GM19324 (cell line): Measurements from ENCODE around the gene SMIM41.
A peak's percentile ranks its signal among the peaks of the same experiment; 100 is the strongest.

Source experiments
- ATAC-seq: cut with Tn5 transposase; IDR thresholded peaks from one replicate; pipeline ENCODE4 v1.9.1; 2021; ENCODE audit warnings: mild to moderate bottlenecking, moderate library complexity; ENCODE audit not compliant: unreplicated experiment, low FRiP score

Gene SMIM41

DNA sequence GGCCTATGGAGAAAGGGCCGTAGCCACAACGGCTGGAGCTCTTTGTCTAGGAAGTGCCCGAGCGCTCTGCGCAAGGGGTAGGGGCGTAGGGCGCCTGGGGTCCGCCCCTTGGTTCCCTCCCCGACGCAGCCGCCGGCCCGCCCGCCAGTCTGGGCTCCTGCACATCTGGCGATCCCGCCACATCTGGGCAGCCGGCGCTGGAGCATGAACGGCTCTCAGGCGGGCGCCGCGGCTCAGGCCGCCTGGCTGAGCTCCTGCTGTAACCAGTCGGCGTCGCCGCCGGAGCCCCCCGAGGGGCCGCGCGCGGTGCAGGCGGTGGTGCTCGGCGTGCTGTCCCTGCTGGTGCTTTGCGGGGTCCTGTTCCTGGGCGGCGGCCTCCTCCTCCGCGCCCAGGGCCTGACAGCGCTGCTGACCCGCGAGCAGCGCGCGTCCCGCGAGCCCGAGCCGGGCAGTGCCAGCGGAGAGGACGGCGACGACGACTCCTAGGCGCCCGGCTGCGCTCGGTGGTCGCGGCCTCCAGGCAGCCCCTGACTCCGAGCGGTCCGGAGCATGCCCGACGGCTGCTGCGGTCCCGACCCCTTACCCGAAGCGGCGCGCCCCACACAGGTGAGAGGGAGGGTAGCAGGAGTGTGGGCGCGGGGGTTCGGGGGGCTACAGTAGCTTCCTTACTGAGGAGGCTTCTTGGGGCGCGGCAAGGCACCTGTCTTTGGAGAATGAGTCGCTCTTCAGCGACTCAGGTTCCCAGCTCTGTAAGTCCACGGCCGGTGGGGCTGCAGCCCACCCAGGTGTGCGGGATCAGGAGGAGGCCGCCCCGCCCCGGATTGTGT is at the start of gene SMIM41:
Gene SMIM41, plus strand, starts transcription at position 129 of the 827 bp plus-strand sequence. Its CDS starts 76 bp downstream, at position 205.
- no peak for ATAC-seq

DNA sequence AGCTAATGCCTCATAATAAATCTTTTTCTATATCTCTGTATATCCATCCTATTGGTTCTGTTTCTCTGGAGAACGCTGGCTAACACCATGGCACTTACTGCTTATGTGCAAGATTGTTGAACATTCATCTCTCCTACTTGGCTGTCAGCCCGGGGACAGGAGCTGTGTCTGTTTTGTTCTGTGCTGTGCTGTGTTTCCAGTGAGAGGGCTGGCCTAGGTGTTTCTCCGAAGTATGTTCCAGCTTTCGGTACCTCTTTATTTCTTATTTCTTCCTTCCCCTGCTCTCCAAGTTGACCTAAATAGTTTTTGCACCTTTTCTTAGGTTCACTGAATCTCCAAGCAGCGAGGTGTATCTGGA is 47.1 kb upstream of the SMIM41 start:
- no peak for ATAC-seq

DNA sequence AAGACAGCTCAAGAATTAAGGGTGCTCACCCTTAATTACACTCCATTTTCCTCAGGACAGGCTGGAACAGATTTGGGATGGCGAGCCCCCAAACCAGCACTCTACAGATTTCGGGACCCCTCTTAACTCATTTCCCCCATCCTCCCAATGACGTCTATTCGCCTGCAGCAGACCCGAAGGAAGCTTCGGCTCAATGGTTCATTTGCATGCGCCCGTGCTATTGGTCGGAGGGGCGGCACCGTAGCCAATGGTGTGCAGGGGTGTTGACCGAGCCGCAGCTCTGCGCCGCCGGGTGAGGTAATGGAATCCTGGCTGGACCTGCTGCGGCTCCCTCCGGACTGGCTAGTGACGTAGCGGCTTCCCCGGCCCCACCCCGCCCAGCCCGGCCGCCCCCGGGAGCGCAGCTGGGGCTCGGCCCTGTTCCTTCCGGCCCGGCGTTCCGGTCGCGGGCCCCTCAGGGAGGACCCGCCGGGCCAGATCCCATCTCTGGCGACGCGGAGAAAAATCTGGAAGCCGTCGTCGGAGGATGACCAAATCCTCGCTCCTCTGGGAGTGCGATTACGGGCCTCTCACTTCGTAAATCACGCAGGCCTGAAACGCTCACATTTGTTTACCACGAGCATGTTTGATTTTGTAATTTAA is 46.6 kb upstream of the SMIM41 start:
- peak; percentile 90 for ATAC-seq

DNA sequence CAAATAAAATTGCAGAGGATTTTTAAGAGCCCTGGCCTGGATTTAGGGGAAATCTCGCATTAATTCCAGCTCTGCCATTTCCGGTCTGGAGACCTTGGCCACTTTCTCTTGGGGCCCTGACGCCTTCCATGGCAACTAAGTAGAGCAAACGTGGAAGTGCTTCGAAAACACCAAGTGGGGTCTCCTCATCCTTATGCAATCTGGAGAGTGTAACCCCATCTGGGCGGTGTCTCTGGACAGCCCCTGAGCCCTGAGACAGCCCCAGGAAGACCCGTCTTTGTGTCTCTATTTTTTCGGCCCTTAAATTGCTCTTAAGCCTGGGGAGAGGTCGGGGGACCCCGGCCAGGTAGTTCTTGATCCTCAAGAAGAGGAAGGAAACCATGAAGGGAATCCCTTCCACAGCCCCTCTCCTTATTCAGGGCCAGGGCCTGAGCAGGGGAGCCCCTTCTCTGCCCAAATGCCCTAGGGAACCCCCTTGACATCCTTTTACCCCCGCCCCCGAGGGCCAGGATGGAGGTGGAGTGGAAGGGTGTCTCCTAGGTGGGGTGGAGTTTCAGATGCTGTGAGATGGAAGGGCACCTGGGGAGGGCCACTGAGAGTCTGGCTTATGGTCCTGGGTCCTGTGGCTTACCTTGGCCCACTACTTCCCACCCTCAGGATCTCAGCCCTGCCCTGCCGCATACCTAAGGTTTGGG is 45.9 kb upstream of the SMIM41 start:
- no peak for ATAC-seq

DNA sequence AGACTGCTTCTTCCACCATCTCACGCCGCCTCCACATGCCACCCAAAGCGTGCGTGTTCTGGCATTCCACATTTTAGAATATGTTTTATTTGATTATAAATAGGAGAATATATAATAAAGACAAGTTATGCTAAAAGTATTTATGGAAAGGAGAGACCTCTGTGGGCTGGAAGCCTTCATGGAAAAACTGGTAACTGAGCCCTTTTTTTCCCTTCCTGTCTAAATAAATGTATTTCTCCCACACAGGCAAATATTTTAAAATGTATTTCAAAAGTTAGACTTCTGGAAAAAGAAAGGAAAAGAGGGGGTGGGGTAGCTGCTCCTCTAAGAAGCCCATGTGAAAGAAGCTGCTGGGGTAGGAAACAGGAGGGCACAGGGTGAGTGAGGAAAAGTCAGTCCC is 44.3 kb upstream of the SMIM41 start:
- ATAC-seq: no peak

DNA sequence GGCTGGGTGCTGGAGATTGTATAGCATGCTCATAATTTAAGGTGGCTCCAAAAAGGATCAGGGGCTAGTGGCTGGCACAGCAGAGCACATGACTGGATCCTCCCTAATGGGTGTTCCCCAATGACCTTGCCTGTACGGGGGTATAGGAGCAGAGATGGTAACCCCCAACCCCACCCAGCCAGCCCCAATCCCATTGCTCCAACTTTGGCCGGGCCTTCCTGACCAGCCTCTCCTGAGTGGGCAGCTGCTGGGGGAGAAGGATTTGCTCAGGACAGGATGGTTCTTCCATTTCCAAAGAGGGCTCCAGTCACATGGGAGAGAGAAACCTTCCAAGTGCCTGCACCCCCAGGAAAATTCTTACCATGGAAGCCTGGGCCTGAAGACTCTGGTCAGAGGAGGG is 43.6 kb upstream of the SMIM41 start:
- no peak for ATAC-seq

DNA sequence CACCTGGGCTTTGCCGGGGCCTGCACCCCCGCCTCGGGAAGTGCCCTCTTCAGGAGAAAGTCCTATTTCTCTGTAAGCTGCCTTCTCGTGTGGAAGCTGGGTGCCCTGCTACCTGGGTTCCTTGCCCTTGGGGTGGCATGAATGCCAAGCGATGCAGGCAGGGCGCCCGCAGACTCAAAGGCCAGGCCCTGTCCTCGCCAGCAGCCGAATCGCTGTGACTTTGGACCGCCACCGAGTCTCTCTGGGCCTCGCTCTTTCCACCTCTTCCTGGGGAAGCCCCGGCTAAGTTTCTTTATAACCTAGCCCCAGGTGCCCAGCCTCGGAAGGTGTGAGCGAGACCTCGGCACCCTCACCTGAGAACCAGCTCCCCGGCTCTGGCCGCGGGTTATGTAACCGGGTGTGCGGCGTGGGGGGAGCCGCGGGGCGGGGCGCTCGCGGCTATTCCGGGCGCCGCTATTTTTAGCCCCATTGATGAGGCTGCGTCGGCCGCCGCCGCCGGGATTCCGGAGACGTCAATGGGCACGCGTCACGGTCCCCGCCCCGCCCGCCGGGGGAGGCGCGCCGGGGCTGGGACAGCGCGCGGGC is 42.8 kb upstream of the SMIM41 start:
- ATAC-seq: peak; percentile 61

DNA sequence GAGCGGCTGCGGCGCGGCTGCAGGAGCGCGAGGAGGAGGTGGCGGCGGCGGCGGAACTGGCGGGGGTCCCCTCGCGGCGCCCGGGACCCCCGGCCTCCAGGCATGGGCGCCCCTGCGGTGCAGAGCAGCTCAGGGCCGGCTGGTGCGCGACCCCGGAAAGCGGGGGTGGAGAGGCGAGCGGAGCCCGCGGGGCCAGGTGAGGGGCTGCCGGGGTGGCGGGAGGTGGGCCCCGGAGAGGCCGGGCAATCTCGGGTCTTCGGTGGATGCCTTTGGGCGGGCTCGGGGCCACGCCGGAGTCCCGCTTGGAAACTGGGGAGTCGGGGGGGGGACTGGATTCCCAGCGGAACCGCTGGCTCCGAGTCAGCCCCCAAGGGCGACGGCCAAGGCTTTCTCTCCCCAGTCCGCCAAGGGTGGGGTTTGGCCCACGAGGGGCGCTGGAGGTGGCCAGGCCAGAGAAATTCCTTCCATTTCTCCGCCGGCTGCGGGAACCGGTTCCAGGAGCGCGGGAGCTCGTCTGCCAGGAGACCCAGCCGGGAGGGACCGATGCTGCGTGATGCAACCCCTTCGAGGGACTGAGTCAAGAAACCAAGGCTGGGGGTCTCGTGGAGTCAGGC is 42.1 kb upstream of the SMIM41 start:
- ATAC-seq: no peak

DNA sequence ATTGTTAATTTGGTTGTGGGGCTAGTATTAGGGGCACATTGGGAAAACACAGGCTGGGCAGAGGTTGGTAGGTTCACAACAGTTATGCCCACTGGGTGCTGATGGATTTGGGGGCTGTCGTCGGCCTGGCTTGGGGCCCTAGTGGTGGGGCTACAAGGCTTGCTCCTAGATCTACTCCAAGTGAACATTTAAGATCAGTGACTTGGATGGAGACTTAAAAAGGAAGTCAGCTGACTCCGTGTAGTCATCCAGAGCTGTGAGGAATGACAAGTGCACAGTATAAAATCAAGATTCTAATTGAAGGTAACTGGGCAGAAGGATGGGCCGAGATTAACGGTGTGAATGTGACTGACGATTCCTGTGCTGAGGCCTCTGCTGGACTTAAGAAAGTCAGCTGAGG is 41.1 kb upstream of the SMIM41 start:
- no peak for ATAC-seq

DNA sequence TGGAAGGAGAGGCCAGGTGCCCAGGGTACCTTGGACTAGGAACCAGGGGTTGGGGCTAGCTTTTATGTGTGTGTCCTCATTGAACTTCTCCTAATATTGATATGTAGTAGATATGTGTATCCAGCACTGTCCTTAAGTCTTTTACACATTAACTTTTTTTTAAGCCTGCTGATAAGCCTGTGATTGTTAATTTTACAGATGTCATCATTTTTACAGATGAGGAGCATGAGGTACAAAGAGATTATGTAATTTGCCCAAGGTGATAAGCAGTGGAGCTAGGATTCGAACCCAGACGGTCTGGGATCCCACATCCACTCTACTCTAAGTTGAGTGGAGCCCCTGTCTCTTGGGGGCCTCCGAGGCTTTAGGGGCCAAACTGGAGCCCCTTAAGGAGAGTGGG is 38.5 kb upstream of the SMIM41 start:
- ATAC-seq: no peak

DNA sequence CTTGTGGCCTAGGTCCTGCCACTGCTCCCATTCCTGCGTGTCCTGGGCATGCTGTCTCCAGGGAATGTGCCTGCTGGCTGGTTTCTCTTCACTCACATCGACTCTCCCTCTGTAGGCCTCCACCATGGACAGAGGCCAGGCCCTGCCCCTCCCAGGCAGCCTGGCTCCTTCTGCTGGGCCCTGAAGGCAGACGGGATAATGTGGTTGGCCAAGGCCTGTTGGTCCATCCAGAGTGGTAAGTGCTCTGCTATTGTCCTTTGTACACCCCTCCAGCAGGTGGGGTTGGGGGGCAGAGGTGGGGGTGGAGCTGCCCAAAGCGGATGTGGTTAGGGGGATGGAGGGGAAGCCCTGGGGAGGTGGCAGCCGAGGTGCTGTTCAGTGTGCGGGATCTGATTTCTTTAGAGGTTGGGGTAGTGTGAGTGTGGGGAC is 37.8 kb upstream of the SMIM41 start:
- no peak for ATAC-seq

DNA sequence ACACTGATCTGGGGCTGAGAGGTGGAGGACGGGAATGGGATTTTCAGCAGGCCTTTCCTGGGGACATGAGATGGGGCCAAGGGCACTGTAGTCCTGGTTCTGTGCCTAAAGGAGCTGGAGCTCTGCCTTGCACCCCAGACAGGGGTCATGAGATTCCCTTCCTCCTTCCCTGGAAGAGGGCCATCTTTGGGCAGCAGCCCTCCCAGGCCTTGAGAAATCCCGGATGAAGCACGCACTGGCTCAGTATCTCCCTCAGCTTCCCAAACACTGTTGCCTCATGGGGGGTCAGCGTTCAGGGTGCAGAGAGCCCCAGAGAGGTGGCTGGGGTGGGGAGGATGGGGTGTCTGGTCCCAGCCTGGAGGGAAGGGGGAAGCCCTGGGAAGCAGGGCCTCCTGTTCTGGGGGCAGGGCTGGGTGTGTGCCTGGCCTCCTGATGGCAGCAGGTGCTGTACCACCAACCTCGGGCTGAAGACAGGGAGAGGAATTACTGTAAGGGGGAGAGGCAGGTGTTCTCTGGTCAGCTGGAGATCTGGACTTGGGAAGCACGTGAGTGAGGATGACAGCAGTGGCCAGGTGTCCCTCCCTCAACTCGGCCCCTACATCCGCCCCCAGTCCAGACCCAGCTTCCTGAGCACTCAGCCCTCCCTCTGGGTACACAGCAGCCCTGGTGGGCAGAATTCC is 36.7 kb upstream of the SMIM41 start:
- ATAC-seq: no peak

DNA sequence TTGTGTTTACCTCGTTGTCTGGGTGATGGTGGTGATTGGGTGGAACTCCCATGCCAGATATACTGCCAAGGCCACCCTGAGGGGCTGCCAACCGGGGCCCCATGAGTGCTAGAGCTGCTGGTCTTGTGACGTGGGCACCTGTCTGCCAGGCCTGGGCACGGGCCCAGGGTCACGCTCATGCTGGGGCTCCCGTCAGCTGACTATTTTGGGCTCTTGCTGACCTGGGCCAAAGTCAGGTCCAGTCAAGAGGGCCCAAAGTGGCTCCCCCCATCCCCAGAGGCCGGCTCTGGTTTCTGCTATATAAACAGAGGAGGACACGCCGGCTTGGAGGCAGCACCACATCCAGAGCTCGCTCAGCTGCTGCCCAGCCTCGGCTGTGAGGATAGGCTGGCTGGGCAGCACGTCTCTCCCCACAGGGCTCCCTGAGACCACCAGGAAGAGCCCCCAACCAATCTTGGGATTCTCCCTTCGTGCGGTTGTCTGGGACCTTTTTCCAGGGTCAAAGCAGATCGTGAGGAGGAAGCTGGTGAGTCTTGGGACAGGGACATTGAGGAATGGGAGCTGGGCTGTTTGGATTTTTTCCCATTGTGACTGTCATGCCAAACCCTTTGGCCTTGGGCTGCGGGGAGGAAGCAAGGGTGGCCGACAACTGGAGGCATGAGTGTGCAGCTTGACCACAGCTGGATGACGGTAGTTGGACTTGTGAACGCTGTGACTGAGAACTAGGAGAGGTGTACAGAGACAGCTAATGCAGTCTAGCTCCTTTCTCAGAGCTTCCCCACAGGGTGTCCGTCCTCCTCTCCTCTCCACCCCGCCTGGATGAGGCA is 35.9 kb upstream of the SMIM41 start:
- no peak for ATAC-seq

DNA sequence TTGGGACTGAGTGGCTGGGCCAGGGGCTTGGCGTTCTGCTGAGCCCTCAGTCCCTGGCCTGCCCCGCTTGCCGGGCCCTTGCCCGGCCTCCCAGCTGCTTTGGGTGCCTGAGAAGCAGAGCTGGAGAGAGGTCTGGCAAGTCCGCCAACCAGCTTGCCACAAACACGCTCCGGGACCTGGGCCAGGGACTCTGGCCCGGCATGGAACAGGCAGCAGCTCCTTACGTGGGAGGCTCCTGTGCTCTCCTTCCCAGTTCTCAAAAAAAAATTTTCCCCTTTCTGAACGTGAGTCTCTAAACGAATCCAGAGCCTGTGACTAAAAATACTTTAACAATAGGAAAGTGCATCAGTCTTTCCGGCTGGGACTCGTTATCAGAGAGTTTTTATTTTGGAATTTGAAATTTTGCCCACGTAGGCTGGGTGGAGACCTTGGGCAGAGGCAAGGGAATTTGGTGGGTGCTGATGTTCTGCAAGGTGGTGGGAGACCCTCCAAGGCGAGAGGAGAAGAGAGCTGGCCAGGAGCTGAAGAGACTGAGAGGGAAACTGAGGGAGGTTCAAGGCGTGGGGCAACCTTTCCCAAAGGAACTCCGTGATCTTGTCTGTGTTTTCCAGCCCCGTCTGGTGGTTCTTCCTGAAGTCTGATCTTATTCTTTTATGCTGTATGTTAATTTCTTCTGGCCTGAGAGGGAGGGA is 35.1 kb upstream of the SMIM41 start:
- no peak for ATAC-seq

DNA sequence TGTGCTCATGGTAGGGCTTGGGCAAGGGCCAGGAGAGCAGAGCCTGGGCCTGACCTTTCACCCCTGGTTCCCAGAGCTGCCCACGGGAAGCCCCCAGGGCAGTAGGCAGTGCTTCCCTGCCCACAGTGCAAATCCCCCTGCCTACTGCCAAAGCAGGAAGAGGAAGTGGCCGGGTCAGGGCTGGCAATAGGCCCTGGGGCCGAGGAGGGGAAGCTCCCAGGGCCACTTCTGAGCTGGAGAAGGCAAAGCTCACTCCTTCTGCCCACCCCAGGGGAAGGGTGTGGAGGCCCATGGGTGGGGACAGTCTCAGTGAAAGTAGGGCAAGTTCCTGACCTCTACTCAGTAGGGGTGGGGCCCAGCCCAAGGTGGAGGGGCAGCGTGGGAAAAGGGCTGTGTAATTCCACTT is 33.7 kb upstream of the SMIM41 start:
- ATAC-seq: no peak

DNA sequence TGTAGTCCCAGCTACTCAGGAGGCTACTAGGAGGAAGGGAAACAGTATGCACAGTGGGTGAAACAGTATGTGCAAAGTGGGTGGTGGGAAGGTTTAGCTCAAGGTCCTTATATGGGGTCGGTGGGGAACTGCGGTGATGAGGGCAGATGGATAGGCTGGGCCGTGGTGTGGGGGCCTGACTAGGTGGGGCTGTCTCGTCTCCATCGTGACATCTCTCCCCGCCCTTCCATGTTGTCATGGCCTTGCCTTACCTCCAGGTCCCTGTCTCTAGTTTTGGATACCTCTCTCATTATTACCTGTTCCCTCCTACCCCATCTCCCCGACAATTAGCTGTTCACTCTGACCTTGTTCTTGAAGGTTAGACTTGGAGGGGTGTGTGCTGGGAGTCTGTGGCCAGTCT is 32.6 kb upstream of the SMIM41 start:
- no peak for ATAC-seq

DNA sequence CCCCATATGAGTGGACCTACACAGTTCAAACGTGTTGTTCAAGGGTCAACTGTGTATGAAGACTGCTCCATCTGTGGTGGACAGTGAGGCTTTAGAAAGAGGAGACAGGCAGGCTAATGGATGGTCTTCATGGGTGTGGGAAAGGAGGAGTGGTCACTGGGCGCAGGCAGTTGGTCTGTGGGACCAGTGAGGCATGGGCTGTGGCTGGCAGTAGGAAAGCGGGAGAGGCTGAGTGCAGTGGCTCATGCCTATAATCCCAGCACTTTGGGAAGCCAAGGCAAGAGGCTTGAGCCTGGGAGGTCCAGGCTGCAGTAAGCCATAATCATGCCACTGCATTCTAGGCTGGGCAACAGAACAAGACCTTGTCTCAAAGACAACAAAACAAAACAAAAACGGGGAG is 30.2 kb upstream of the SMIM41 start:
- ATAC-seq: no peak

DNA sequence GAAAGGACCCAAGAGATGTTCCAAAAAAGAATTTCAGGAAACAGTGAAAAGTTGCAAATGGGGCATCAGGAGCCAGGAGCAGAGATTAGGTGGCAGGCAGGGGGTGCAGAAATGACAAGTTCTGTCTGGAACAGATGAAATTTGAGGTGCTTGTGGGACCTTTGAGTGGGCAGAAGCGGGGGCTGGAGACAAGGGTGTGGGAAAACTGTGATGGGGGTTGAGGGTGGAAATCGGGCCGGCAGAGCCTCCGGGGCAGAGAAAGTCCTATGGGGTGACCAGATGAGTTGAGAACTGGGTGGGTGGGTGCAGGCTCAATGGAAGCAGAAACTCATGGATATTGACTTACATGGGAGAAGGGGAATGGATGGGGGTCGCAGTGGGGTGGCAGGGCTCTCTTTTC is 29.8 kb upstream of the SMIM41 start:
- ATAC-seq: no peak
